NCI-H1092 treated with DMSO at 0.1 percent for 48 hours (cell line): Measurements from ENCODE around the gene PRKN.
"Not testable (repeated sequence)": the region's sequence is repeated elsewhere in the genome, so short reads cannot be mapped to it uniquely, and the experiment has no call there.

ENCODE experiments used
- DNase-seq: peaks from one replicate; lab custom pipeline; 2025; lab: John Stamatoyannopoulos, UW

Gene PRKN

DNA sequence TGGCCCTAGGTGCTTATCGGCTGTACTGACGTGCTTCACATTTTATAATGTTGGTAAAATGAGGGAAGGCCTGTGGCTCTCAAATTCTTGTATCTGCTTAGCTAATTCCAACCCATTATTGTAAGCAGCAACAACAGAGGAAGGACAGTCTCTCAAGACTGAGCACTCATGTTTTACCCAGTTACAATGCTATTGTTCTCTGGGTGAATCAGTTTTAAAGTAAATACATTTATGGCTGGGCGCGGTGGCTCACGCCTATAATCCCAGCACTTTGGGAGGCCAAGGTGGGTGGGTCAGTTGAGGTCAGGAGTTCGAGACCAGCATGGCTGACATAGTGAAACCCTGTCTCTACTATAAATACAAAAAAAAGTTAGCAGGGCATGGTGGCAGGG, 194.6 kb downstream of the PRKN start:
- no peak for DNase-seq

DNA sequence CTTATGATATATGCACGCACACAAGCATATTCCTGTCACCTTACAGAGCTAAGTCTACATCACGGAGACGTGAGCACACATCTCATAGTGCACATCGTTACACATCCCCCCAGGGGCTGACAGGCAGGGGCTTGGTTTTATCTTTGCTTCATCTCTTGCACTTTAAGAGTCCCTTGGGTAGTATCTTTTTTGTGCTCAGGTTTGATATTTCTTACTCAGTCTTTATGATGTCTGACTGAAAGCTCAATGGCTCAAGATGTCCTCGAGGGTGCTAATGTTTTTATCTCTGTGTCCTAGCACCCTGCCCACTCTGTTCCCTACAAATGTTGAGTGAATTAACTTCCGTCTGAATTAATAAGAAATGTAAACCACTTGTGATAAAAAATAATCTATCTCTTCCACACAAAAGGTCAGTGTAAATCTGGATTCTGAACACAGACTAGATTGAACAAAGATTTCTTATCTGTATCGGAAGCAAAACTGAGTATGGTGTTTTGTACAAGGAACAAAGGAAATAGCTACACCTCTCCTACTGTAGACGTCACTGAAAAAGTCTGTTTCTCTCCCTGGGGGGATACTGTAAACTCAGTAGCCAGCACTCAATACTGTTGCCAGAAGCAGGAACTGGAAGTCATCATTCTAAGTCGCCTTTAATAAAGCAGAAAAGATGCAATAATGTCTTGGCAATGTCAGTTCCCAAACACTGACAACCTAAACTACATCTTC, 195.1 kb downstream of the PRKN start:
- no peak for DNase-seq

DNA sequence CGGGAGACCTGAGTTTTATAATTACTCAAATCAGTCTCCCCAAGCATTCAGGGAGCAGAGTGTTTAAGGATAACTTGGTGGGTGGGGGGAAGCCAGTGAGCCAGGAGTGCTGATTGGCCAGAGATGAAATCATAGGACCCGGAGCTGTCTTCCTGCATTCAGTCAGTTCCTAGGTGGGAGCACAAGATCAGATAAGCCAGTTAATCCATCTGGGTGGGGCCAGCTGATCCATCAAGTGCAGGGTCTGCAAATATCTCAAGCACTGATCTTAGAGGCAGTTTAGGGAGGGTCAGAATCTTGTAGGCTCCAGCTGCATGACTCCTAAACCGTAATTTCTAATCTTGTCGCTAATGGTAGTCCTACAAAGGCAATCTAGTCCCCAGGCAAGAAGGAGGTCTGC, 196.2 kb downstream of the PRKN start:
- not testable (repeated sequence) for DNase-seq

DNA sequence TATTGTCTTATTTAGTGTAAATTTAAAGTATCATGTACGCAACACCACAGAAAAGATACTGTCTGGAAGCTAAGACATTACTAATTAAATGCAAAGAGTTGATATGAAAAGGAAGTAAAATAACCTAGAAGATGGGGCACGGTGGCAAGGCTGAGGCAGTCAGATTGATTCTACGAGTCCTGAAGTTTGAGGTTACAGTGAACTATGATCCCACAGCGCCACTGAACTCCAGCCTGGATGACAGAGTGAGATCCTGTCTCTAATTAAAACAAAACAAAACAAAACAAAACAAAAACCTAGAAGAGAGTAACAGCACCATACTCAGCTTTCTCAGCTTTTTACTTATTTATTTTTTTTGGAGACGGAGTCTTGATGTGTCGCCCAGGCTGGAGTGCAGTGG, 199.0 kb downstream of the PRKN start:
- DNase-seq: no peak

GRCh38 chr6:162526960-162527359, 200.6 kb downstream of the PRKN start:
- DNase-seq: no peak

- DNase-seq: no peak
Observed at GRCh38 chr6:162525181-162525580, 202.4 kb downstream of the PRKN start.

- DNase-seq: no peak
Observed at GRCh38 chr6:162512744-162513143, 214.8 kb downstream of the PRKN start.

DNA sequence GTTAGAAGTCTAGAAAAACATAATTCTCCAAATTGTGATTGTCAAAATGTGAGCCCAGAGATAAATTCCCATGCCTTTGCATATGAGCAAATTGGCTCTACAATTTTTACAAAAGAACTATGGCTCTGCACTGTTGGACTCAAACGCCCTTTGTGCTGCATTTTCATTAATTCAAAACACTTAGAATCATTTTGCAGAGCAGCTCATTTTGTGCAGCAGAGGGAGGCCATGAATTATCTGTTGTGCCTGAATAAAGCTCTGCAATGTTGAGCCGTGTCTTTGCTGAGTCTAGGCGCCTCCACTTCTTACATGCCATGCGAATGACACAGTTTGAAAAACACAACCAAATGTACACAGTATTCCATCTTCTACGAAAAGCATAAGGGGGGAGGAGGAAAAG, 230.2 kb downstream of the PRKN start:
- no peak for DNase-seq

DNA sequence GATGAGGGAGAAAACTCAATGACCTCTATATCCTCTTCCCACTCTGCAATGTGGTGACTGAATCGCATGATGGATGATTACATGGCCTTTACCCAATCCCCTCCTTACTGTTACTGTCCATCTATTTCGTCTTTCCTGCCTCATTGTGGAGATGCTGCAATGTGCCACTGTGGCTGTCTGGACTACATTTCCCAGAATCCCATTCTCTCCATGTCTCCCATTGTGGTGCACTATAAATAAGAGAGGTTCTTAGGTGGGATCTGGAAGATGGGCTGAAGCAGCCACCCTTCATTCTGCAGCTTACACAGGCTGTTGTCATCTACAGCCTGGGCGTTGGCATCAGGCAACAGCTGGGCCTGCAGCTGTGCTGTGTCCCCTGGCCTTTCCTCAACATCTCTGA, 233.6 kb downstream of the PRKN start:
- DNase-seq: no peak

- no peak for DNase-seq
Observed at GRCh38 chr6:162491637-162492036, 235.9 kb downstream of the PRKN start.

- no peak for DNase-seq
Observed at GRCh38 chr6:162489101-162489976, 238.2 kb downstream of the PRKN start.

DNA sequence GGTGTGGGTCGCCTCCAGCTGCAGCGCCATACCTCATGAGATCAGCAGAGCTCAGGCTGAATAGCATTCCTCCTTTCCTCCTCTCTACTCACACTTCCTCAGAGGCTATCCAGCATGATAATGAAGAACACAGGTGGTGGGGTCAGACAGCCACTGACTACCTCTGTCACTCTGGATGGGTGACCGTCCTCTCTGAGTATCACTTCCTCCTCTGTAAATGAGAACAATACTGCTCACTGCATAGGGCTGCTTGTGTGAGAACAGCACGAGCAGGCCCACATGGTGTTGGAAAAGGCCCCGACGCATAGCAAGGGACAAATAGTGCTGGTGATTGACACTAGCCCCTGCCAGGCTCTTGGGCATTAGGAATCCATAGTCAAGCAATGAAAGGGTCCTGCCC, 239.1 kb downstream of the PRKN start:
- no peak for DNase-seq

- DNase-seq: no peak
Observed at GRCh38 chr6:162485464-162485863, 242.1 kb downstream of the PRKN start.

GRCh38 chr6:162481938-162482337, 245.6 kb downstream of the PRKN start:
- DNase-seq: no peak

DNA sequence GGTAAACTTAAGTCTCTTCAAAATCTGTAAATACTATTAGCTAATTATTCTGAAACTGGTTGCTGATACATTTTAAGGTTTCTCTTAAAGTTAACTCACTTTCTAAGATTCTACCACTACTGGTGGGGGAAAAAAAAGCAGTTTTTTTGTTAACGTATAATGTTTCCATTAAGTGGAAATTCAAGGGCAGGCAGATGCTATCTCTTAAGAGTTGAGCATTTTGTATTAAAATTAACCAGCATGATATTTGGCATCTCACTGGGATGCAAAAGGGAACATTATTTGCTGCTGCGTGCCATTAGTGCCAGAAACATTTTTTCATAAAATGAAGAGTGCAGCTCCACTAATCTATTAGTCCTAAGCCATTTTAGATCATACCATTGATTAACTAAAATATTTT, 246.2 kb downstream of the PRKN start:
- DNase-seq: no peak

GRCh38 chr6:162478192-162478671, 249.3 kb downstream of the PRKN start:
- no peak for DNase-seq

GRCh38 chr6:162474722-162475121, 252.8 kb downstream of the PRKN start:
- DNase-seq: no peak

GRCh38 chr6:162471842-162472241, 255.7 kb downstream of the PRKN start:
- DNase-seq: no peak

DNA sequence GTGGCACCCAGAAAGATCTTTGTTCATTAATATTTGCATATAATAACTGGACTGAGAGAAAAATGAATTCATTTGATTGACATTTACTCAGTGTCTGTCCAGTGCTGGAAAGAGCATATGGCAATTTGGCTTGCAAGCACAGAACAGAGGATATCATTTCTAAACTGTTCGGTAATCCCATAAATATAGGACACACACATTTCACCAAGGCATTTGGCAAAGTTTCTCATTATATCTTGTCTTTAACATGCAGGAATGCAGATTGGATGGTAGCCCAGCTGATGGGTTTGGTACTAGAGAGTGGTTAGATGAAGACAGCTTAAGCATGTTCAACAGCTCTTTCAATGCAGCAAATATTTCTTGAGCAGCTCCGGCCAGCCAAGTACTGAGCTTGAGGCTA, 259.2 kb downstream of the PRKN start:
- DNase-seq: no peak

GRCh38 chr6:162467679-162468078, 259.9 kb downstream of the PRKN start:
- DNase-seq: no peak

DNA sequence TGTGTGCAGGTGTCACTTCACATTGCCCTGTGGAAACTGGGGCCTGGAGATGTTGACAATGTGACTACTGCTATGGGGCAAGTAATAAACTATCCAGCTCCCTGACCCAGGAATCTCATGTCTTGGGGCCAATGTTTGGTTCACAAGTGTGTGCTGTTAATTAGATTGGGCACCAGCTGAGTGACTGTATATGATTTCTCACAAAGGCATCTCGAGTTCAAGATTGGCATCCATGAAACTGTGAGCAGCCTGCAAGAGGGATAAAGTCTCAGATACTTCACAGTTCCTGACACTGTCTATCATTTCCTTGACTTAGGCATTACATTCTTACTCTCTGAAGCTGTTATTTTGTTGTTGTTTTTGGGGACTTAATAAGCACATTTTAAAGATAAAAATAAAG, 264.0 kb downstream of the PRKN start:
- no peak for DNase-seq

- DNase-seq: no peak
Observed at GRCh38 chr6:162459985-162460384, 267.6 kb downstream of the PRKN start.

GRCh38 chr6:162450358-162450757, 277.2 kb downstream of the PRKN start:
- DNase-seq: no peak
